ENCODE data around the gene HOXC11.

DNA sequence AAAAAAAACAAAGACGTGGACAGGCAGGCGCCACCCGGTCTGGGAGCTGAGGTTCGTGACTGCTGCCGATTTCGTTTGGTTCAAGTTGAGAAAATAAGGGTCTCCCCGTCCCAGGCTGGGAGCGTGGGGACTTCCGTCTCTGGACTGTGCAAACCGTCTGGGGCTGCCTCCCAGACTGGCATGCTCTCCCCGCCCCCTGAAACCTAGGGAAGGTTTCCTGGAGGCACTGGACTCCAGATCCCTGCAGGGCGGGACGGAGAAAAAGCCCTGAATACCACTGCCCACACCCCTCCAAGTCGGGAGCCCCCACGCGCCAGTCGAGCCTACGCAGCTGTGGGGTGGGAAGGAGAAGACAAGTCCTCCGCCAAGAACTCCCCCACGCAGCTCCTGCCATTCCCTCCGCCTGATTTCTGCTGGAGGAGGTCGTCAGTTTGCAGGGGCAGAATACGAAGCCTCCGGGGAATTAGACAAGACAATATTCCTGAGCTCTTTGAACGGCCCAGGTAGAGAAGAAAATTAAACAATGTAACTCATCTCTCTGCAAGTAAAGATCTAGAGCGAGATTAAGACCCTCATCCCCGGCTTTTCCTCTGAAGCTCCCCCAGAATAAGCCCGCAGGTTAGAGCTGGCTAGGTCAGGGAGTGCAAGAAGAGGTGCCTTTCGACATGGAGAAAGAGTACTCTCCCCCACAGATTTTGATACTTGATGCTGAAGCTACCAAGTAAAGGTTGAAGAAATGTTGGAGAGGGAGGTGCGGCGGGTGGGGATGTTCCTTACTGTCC lies 44.7 kb upstream of the HOXC11 start:
- no peak for TF ChIP-seq POLR2AphosphoS5 (IDR thresholded peaks at IDR 0.05; ENCODE audit: low read depth)
- TF ChIP-seq, protein P1, sequence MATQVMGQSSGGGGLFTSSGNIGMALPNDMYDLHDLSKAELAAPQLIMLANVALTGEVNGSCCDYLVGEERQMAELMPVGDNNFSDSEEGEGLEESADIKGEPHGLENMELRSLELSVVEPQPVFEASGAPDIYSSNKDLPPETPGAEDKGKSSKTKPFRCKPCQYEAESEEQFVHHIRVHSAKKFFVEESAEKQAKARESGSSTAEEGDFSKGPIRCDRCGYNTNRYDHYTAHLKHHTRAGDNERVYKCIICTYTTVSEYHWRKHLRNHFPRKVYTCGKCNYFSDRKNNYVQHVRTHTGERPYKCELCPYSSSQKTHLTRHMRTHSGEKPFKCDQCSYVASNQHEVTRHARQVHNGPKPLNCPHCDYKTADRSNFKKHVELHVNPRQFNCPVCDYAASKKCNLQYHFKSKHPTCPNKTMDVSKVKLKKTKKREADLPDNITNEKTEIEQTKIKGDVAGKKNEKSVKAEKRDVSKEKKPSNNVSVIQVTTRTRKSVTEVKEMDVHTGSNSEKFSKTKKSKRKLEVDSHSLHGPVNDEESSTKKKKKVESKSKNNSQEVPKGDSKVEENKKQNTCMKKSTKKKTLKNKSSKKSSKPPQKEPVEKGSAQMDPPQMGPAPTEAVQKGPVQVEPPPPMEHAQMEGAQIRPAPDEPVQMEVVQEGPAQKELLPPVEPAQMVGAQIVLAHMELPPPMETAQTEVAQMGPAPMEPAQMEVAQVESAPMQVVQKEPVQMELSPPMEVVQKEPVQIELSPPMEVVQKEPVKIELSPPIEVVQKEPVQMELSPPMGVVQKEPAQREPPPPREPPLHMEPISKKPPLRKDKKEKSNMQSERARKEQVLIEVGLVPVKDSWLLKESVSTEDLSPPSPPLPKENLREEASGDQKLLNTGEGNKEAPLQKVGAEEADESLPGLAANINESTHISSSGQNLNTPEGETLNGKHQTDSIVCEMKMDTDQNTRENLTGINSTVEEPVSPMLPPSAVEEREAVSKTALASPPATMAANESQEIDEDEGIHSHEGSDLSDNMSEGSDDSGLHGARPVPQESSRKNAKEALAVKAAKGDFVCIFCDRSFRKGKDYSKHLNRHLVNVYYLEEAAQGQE (IDR thresholded peaks at IDR 0.05; ENCODE audit: insufficient replicate concordance, low read depth) = no peak
- TF ChIP-seq, protein P2, sequence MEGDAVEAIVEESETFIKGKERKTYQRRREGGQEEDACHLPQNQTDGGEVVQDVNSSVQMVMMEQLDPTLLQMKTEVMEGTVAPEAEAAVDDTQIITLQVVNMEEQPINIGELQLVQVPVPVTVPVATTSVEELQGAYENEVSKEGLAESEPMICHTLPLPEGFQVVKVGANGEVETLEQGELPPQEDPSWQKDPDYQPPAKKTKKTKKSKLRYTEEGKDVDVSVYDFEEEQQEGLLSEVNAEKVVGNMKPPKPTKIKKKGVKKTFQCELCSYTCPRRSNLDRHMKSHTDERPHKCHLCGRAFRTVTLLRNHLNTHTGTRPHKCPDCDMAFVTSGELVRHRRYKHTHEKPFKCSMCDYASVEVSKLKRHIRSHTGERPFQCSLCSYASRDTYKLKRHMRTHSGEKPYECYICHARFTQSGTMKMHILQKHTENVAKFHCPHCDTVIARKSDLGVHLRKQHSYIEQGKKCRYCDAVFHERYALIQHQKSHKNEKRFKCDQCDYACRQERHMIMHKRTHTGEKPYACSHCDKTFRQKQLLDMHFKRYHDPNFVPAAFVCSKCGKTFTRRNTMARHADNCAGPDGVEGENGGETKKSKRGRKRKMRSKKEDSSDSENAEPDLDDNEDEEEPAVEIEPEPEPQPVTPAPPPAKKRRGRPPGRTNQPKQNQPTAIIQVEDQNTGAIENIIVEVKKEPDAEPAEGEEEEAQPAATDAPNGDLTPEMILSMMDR (IDR thresholded peaks at IDR 0.05; ENCODE audit: insufficient read depth, low read length) = no peak
